Testis (tissue), 2 donors: ENCODE measurements around the gene VWA5B2.
A peak's percentile ranks its signal among the peaks of the same experiment; 100 is the strongest.

ENCODE experiments used
- POLR2A ChIP-seq: fragments of 450-650 bp; IDR thresholded peaks from one replicate; pipeline ENCODE4 v1.6.1; 2017; ENCODE audit warnings: antibody characterized with exemption, mild to moderate bottlenecking, moderate library complexity
- TF ChIP-seq, protein P1 (sequence below), 3 experiments: fragments of 450-650 bp in 2 of 3; fragments of 200-600 bp in 1 of 3; sonication (generic) in 1 of 3; IDR thresholded peaks; one replicate each; pipeline ENCODE4 v1.5.1; 2016 to 2019; ENCODE audit warnings: antibody characterized with exemption in 3 of 3, mild to moderate bottlenecking in 2 of 3, moderate library complexity in 1 of 3

DNA sequence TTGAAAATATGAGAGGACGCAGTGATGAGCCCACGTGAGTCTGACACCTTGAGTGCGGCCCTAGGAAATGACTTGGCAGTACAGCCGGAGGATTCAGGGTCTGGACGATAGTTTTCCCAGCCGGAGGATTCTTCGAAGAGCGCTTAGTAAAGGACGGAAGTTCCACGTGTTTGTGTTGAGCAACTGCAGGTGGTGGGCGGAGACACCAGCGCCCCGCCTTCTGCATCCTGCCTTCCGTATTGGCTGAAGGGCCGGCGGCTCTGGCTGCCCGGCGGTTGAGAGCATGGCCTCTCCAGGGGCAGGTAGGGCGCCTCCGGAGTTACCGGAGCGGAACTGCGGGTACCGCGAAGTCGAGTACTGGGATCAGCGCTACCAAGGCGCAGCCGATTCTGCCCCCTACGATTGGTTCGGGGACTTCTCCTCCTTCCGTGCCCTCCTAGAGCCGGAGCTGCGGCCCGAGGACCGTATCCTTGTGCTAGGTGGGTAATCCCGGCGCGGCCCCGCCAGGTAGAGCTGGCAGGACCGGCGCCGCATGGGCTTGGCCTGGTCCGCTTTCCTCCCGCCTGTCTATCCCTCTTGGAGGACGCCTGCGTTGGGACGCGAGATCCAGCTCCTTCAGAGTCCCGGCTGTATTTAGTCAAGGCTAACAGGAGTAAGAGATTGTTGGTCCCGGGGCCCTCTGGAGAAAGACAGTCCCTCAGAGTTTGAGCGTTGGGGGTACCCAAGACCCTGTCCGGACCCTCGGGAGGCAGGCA, 20.2 kb downstream of the VWA5B2 start, which contains the start of gene EEF1AKMT4:
- TF ChIP-seq, protein P1, sequence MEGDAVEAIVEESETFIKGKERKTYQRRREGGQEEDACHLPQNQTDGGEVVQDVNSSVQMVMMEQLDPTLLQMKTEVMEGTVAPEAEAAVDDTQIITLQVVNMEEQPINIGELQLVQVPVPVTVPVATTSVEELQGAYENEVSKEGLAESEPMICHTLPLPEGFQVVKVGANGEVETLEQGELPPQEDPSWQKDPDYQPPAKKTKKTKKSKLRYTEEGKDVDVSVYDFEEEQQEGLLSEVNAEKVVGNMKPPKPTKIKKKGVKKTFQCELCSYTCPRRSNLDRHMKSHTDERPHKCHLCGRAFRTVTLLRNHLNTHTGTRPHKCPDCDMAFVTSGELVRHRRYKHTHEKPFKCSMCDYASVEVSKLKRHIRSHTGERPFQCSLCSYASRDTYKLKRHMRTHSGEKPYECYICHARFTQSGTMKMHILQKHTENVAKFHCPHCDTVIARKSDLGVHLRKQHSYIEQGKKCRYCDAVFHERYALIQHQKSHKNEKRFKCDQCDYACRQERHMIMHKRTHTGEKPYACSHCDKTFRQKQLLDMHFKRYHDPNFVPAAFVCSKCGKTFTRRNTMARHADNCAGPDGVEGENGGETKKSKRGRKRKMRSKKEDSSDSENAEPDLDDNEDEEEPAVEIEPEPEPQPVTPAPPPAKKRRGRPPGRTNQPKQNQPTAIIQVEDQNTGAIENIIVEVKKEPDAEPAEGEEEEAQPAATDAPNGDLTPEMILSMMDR (IDR thresholded peaks at IDR 0.05) = peak; percentile 44 to 58 (median 47)
- TF ChIP-seq POLR2A = no peak
